Hippocampal formation (tissue), 2 donors: ENCODE measurements around the gene FTCDNL1.

Source experiments
- DNase-seq, 2 donors: peaks; one replicate each; lab custom pipeline; 2025; lab: John Stamatoyannopoulos, UW

FTCDNL1 gene

GRCh38 chr2:199791326-199791725, 59.7 kb downstream of the FTCDNL1 start:
- no peak for DNase-seq

GRCh38 chr2:199784512-199784911, 66.5 kb downstream of the FTCDNL1 start:
- no peak for DNase-seq

GRCh38 chr2:199779589-199779988, 71.4 kb downstream of the FTCDNL1 start:
- DNase-seq: no peak

GRCh38 chr2:199778655-199779054, 72.3 kb downstream of the FTCDNL1 start:
- DNase-seq: no peak

GRCh38 chr2:199777916-199778315, 73.1 kb downstream of the FTCDNL1 start:
- DNase-seq: no peak

- no peak for DNase-seq
These were observed 73.7 kb downstream of the FTCDNL1 start for GRCh38 chr2:199777315-199777714.

GRCh38 chr2:199775267-199775666, 75.7 kb downstream of the FTCDNL1 start:
- DNase-seq: no peak

GRCh38 chr2:199772035-199772976, 78.7 kb downstream of the FTCDNL1 start:
- DNase-seq: no peak

GRCh38 chr2:199770716-199771115, 80.3 kb downstream of the FTCDNL1 start:
- DNase-seq: no peak

- no peak for DNase-seq
These were observed 85.3 kb downstream of the FTCDNL1 start for GRCh38 chr2:199765646-199766045.

- no peak for DNase-seq
These were observed 86.7 kb downstream of the FTCDNL1 start for GRCh38 chr2:199764273-199764800.

- no peak for DNase-seq
These were observed 88.0 kb downstream of the FTCDNL1 start for GRCh38 chr2:199762963-199763362.

- DNase-seq: no peak
These were observed 90.4 kb downstream of the FTCDNL1 start for GRCh38 chr2:199760574-199760973.

GRCh38 chr2:199757233-199757870, 93.6 kb downstream of the FTCDNL1 start:
- peak; percentile 87 to 90 for DNase-seq

GRCh38 chr2:199756743-199757142, 94.2 kb downstream of the FTCDNL1 start:
- DNase-seq: no peak

GRCh38 chr2:199756211-199756610, 94.8 kb downstream of the FTCDNL1 start:
- DNase-seq: no peak

- DNase-seq: no peak
These were observed 96.2 kb downstream of the FTCDNL1 start for GRCh38 chr2:199754766-199755165.

- DNase-seq: no peak
These were observed 99.4 kb downstream of the FTCDNL1 start for GRCh38 chr2:199751492-199752120.

GRCh38 chr2:199749571-199749970, 101.4 kb downstream of the FTCDNL1 start:
- DNase-seq: no peak

- DNase-seq: no peak
These were observed 106.3 kb downstream of the FTCDNL1 start for GRCh38 chr2:199744724-199745123.

- no peak for DNase-seq
These were observed 106.7 kb downstream of the FTCDNL1 start for GRCh38 chr2:199744260-199744659.

- no peak for DNase-seq
These were observed 107.4 kb downstream of the FTCDNL1 start for GRCh38 chr2:199743415-199744120.
